Keratinocyte (primary cell): Measurements from ENCODE around the gene GCSAM. TPM values are rescaled to one million over a fixed set of nuclear protein-coding genes. Genes with fewer than 3 reads are reported as not detected.

ENCODE experiments used
- DNase-seq: peaks from one replicate; pipeline ENCODE4 v3.0.0-alpha.2; 2011; ENCODE audit warnings: low read depth, missing footprints, low spot score
- FAIRE-seq: peaks from 2 replicates; lab custom pipeline; 2011; peaks lifted over from hg19 to GRCh38; lab: Jason Lieb, UNC
- H2AFZ ChIP-seq: 2 replicates; pipeline ENCODE4 v1.6.0; 2012; ENCODE audit warnings: low read length, control low read depth, inconsistent platforms; ENCODE audit not compliant: control insufficient read depth
- H3K27ac ChIP-seq: 2 replicates; pipeline ENCODE4 v1.5.1; 2011; ENCODE audit warnings: low read length; ENCODE audit not compliant: control insufficient read depth, insufficient read depth
- H3K27me3 ChIP-seq: 3 replicates; pipeline ENCODE4 v1.6.0; 2011; ENCODE audit warnings: low read length; ENCODE audit not compliant: control insufficient read depth, insufficient read depth; ENCODE audit errors: extremely low read depth
- H3K36me3 ChIP-seq, 2 experiments: 2 replicates in 1 of 2; 3 replicates in 1 of 2; pipeline ENCODE4 v1.5.1; 2011; ENCODE audit warnings: low read length in 2 of 2, mild to moderate bottlenecking in 1 of 2; ENCODE audit not compliant: control insufficient read depth in 2 of 2, insufficient read depth in 2 of 2; ENCODE audit errors: extremely low read depth in 1 of 2
- H3K4me1 ChIP-seq: 3 replicates; pipeline ENCODE4 v1.5.1; 2011; ENCODE audit warnings: low read length; ENCODE audit not compliant: control insufficient read depth, insufficient read depth; ENCODE audit errors: extremely low read depth
- H3K4me2 ChIP-seq: 3 replicates; pipeline ENCODE4 v1.6.0; 2011; ENCODE audit warnings: low read depth, low read length; ENCODE audit not compliant: control insufficient read depth, insufficient read depth; ENCODE audit errors: extremely low read depth
- H3K4me3 ChIP-seq, 3 experiments: fragments of 200-600 bp in 1 of 3; sonication (generic) in 1 of 3; 2 replicates in 2 of 3; 3 replicates in 1 of 3; pipeline ENCODE4 v1.5.1; 2011 to 2016; ENCODE audit warnings: low read length in 3 of 3, mild to moderate bottlenecking in 3 of 3, control low read depth in 2 of 3, inconsistent platforms in 1 of 3, low read depth in 1 of 3, mixed read lengths in 1 of 3, mixed run types in 1 of 3, moderate library complexity in 1 of 3; ENCODE audit not compliant: control insufficient read depth in 2 of 3, insufficient read depth in 2 of 3; ENCODE audit errors: extremely low read depth in 1 of 3
- H3K79me2 ChIP-seq: 2 replicates; pipeline ENCODE4 v1.6.0; 2012; ENCODE audit warnings: low read length; ENCODE audit not compliant: control insufficient read depth, insufficient read depth
- H3K9ac ChIP-seq: 3 replicates; pipeline ENCODE4 v1.6.0; 2011; ENCODE audit warnings: low read length; ENCODE audit not compliant: control insufficient read depth, insufficient read depth; ENCODE audit errors: extremely low read depth
- H3K9me1 ChIP-seq: 3 replicates; pipeline ENCODE4 v1.6.0; 2011; ENCODE audit warnings: low read length; ENCODE audit not compliant: control insufficient read depth, insufficient read depth; ENCODE audit errors: extremely low read depth
- H3K9me3 ChIP-seq: 2 replicates; pipeline ENCODE4 v1.5.1; 2012; ENCODE audit warnings: low read depth, low read length; ENCODE audit not compliant: control insufficient read depth
- H4K20me1 ChIP-seq: 3 replicates; pipeline ENCODE4 v1.6.0; 2011; ENCODE audit warnings: low read length; ENCODE audit not compliant: control insufficient read depth, insufficient read depth; ENCODE audit errors: extremely low read depth
- EZH2 ChIP-seq: IDR thresholded peaks from one replicate; pipeline ENCODE4 v1.6.1; 2012; ENCODE audit warnings: inconsistent platforms, mild to moderate bottlenecking, low read length, moderate library complexity
- dilution Hi-C: fragments of 300-500 bp; cut with MboI; formaldehyde crosslinking; loops from one replicate; pipeline ENCODE4 v1.7.0; 2020; ENCODE audit warnings: low sequenced_read_pairs; ENCODE audit not compliant: extremely low pct_ligation_motif_present
- polyA plus RNA-seq, 5 experiments: library from polyadenylated mRNA; depleted of rRNA in 3 of 5; stranded (reverse) in 3 of 5; stranded (forward) in 1 of 5; unstranded in 1 of 5; fragments of >200 nt; gene quantifications; 1 replicate in 1 of 5; 2 replicates in 3 of 5; 3 replicates in 1 of 5; pipeline versions ENCODE4 v1.2.1 to v1.2.3, GENCODE V29; 2011 to 2012; ENCODE audit warnings: missing spikeins in 2 of 5, low read depth in 1 of 5, low replicate concordance in 1 of 5
- TF ChIP-seq, protein P1 (sequence below), 3 experiments: IDR thresholded peaks in 1 of 3; conservative IDR thresholded peaks in 1 of 3; optimal IDR thresholded peaks in 1 of 3; 2 replicates in 2 of 3; 3 replicates in 1 of 3; pipeline versions ENCODE3 to v1.5.1; 2011; ENCODE audit warnings: low read length in 3 of 3, mild to moderate bottlenecking in 3 of 3, moderate library complexity in 2 of 3, control low read depth in 1 of 3, inconsistent platforms in 1 of 3; ENCODE audit not compliant: insufficient read depth in 2 of 3; ENCODE audit errors: extremely low read depth in 1 of 3

The GCSAM gene
- polyA plus RNA-seq, 1 donor (not counting 4 experiments of a cell fraction or from before 2014, with no cell fraction given), result 2.9 TPM

GRCh38 chr3:112115161-112115739, 17.8 kb downstream of the GCSAM start:
- Histone ChIP-seq H3K4me3 (no peak overlapping the region), H3K4me2 (no peak overlapping the region), H3K27ac (no peak overlapping the region), H3K9me1 (no peaks in the 10 kb centered on the region), H3K27me3 (no peaks in the 10 kb centered on the region), H3K79me2 (no peaks in the 10 kb centered on the region), H3K36me3 (peaks cover 34 to 35% of the 10 kb centered on the region in 2 experiments), H3K9ac (no peak overlapping the region), H2AFZ (no peak overlapping the region), H4K20me1 (no peaks in the 10 kb centered on the region), H3K4me1 (no peaks in the 10 kb centered on the region), H3K9me3 (no peaks in the 10 kb centered on the region)
- no peak for FAIRE-seq
- no peak for TF ChIP-seq EZH2
- TF ChIP-seq, protein P1, sequence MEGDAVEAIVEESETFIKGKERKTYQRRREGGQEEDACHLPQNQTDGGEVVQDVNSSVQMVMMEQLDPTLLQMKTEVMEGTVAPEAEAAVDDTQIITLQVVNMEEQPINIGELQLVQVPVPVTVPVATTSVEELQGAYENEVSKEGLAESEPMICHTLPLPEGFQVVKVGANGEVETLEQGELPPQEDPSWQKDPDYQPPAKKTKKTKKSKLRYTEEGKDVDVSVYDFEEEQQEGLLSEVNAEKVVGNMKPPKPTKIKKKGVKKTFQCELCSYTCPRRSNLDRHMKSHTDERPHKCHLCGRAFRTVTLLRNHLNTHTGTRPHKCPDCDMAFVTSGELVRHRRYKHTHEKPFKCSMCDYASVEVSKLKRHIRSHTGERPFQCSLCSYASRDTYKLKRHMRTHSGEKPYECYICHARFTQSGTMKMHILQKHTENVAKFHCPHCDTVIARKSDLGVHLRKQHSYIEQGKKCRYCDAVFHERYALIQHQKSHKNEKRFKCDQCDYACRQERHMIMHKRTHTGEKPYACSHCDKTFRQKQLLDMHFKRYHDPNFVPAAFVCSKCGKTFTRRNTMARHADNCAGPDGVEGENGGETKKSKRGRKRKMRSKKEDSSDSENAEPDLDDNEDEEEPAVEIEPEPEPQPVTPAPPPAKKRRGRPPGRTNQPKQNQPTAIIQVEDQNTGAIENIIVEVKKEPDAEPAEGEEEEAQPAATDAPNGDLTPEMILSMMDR (optimal IDR thresholded peaks at IDR 0.05 in 1 of 3, IDR thresholded peaks at IDR 0.05 in 1 of 3, conservative IDR thresholded peaks at IDR 0.05 in 1 of 3; ENCODE audit: extremely low read depth in 1 of 3, insufficient read depth in 2 of 3, low read length in 3 of 3), result no peak
- dilution Hi-C loops, result no loop called here
- no peak for DNase-seq

DNA sequence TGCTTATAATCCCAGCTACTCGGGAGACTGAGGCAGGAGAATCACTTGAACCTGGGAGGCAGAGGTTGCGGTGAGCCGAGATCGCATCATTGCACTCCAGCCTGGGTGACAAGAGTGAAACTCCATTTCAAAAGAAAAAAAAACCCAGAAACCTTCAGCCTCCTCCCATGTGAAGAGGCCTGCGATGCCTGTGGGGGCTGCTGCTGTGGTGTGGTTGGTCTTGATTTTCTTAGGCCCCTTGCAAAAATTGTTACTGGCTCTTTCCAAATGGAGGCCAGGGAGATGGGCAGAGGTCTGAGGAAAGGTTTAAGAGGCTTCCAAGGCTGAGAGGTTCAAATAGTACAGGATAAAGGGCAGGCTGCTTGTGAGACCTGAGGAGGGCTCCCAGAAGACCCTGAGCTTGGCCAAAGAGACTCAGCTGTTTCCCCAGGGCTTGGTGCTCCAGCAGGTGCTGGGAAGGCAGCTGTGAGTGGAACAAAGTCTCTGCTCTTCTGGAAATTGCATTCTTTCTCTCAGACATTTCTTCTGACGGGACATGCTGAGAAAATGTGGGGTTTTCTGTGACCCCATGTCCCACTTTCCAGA, 18.4 kb downstream of the GCSAM start:
- no peaks in the 10 kb centered on the region for H4K20me1 ChIP-seq
- no peaks in the 10 kb centered on the region for H3K79me2 ChIP-seq
- dilution Hi-C loops, result no loop called here
- no peak overlapping the region for H3K4me2 ChIP-seq
- no peak overlapping the region for H3K9ac ChIP-seq
- DNase-seq (no peak), FAIRE-seq (no peak)
- no peak overlapping the region for H2AFZ ChIP-seq
- H3K4me3 ChIP-seq, result no peak overlapping the region
- peaks cover 30 to 32% of the 10 kb centered on the region in 2 experiments for H3K36me3 ChIP-seq
- no peaks in the 10 kb centered on the region for H3K9me1 ChIP-seq
- no peaks in the 10 kb centered on the region for H3K4me1 ChIP-seq
- H3K27me3 ChIP-seq, result no peaks in the 10 kb centered on the region
- H3K9me3 ChIP-seq, result no peaks in the 10 kb centered on the region
- no peak overlapping the region for H3K27ac ChIP-seq
- no peak for TF ChIP-seq EZH2
- TF ChIP-seq, protein P1 (optimal IDR thresholded peaks at IDR 0.05 in 1 of 3, IDR thresholded peaks at IDR 0.05 in 1 of 3, conservative IDR thresholded peaks at IDR 0.05 in 1 of 3; ENCODE audit: extremely low read depth in 1 of 3, insufficient read depth in 2 of 3, low read length in 3 of 3), result no peak
